GM21825 (cell line): ENCODE results near the gene OR6J1.
"Not testable (repeated sequence)": the region's sequence is repeated elsewhere in the genome, so short reads cannot be mapped to it uniquely, and the experiment has no call there.

Experiments
- ATAC-seq: cut with Tn5 transposase; IDR thresholded peaks from one replicate; pipeline ENCODE4 v1.9.1; 2021; ENCODE audit warnings: mild to moderate bottlenecking, moderate library complexity; ENCODE audit not compliant: unreplicated experiment

OR6J1 gene

DNA sequence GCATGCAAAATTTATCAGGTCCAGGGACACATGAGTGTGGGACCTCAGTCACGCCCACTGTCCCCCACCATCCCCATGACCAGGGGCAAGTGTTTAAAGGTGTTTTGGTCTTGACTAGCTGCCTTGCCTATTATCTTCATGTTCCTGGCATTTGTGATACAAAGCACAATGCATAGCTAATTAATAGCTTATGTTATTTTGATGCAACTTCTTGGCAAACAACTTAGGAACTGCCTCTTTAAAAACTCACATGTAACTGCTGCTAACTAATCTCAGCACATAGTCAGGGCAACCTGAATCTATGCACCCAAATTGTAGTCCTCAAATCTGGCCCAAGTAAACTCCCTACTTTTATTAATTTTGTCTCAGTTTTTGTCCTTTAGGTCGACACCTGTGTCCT, 7.4 kb upstream of the OR6J1 start:
- no peak for ATAC-seq

DNA sequence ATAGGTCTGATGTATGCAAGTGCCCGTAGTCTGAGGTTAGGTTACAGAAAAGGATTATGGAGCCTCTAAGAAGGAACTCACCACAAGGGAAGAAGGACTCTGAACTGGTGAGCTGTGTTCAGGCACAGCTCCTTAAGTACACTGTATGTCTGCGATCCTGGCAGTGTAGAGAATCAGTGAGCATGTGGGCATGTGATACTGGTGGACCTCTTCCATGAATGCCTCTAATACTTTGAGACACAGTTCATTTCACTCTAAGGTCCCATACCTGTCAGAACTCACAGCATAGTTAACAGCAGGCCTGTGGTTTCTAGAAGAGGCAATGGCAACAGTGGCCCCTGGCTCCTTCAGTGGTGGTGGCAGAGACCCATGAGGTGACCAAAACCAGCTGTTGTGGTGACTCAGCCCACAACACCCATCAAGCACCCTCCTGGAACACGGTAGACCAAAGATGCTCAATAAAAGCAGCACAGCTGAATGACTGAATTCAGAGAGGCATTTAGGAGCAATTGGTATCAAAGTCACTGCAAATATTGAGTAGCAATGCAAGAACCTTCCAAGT, 6.9 kb upstream of the OR6J1 start:
- ATAC-seq, result no peak

DNA sequence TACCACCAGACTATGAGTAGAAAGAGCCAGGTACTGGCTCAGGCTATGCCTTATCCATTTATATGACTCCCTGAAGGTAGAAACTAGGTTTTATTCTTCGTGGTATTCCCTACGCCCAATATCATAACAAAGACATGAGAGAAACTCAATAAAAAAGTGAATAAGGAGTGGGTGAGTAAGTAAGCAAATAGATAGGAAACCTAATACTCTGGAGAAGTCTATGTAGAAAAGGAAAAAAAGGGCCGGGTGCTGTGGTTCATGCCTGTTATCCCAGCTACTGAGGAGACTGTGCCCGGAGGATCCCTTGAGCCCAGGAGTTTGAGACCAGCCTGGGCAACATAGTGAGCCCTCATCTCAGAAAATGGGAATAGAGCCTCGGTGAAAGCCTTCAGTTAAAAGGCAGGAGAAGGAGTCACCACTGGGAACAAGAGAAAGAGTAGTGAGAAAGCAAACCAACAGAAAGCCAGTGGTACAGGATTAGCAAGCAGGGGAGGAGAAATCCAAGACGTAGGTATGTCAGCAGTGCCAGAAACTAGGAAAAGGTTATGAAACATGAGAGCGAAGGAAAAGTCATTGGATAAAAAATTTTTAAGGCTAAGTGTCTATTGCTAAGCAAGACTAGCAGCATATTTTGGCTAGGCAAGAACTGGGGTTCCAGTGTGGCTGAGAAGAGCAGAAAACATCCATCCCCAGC, 6.0 kb upstream of the OR6J1 start:
- no peak for ATAC-seq

DNA sequence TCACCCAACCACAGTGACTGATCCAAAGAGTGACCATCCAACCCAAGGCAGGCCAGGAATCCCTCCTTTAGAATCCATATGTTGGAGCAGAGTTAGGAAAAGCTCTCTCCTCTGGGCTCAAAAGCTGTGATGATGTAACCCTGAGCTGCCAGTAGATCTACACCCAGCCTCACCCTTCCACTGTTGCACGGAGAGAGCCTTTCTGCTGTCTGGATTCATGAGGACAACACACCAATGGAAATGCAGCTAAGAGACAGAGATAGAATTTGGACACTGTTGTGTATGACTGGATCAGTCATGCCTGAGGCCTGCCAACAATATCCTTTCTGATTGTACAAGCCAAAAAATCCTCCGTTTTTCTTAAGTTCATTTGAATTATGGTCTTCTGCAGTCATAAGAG, 4.4 kb upstream of the OR6J1 start:
- no peak for ATAC-seq

DNA sequence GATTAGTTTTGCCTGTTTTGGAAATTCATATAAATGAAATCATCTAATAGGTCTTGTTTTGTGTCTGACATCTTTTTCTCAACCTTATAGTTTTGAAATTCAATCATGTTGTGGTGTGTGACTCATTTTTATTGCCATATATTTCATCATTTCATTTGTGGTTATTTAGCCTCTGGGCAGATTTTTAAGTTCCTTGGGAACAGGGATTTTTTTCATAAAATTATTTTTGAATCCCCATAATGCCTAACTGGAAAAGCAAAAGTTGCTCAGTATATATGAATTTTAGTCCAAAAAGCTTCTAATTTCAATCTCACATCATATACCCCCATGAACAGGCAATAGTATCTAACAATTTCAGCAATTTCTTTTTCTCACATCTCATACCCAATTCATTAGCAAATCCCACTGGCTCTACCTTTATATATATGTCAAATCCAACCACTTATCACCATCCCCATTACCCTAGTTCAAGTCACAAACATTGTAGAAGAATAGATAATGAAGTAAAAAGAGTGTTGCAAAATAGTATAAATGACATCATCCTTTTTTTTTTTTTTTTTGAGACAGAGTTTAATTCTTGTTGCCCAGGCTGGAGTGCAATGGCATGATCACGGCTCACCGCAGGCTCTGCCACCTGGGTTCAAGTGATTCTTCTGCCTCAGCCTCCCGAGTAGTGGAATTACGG, 2.6 kb upstream of the OR6J1 start:
- no peak for ATAC-seq

DNA sequence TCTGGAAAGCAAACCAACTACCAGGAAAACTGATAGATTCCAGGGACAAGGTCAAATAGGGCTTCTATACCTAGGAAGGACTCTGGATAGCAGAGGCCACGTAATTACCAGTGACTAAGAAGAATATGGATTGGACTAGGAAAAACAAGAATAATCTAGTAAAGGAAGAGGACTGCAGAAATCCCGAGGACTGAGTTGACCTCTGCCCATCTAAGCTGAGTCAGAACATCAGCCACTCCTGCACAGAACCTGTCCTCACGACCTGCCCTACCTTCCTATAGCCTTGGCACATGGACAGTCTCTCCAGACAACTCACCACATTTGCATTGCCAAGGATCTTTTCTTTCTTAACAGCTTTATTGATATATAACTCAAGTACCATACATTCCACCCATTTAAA, 2.3 kb downstream of the OR6J1 start:
- ATAC-seq, result no peak

DNA sequence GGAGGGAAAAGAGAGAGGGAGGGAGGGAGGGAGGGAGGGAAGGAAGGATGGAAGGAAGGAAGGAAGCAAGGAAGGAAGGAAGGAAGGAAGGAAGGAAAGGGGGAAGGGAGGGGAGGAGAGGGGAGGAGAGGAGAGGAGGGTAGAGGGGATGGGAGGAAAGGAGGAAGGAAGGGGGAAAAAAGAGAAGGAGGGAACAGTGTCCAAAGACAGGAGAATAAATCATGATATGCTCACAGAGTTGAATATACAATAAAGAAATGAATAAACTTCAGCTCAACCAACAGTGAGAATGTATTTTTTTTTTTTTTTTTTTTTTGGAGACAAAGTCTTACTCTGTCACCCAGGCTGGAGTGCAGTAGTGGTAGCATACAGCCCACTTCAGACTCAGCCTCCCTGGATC, 4.0 kb downstream of the OR6J1 start:
- ATAC-seq, result no peak

DNA sequence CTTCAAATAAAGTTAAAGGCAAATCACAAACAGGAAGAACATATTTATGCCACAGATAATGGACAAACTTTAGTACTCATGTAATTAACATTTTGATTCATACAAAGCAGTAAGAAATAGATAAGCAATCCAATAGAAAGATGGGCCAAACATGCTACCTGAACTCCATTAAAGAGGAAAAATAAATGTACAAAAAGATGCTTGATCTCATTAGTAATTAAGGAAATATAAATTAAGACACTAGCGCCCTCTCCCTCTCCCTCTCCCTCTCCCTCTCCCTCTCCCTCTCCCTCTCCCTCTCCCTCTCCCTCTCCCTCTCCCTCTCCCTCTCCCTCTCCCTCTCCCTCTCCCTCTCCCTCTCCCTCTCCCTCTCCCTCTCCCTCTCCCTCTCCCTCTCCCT, 8.2 kb downstream of the OR6J1 start:
- ATAC-seq, result not testable (repeated sequence)

DNA sequence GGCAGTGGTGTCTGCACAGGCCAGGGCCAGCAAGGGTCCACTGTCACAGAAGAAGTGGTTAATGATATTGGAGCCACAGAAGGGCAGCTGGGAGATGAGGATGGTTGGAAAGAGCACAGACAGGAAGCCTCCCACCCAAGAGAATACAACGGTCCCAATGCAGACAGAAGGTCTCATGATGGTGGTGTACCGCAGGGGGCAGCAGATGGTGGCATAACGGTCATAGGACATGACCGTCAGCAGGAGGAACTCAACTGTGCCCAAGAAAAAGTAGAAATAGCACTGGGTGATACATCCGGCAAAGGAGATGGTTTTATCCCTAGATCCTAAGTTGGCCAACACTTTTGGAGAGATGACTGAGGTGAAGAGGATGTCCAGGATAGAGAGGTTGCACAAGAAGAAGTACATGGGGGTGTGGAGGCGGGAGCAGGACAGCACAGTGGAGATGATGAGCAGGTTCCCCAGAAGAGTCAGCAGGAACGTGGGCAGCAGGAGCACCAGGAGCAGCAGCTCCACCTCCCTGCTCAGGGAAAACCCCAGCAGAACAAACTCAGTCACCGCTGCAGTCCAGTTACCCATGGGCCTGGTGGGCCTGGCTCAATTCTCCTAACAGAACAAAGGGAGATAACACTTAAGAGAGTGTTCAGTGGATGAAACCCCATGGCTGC, 9.8 kb downstream of the OR6J1 start:
- no peak for ATAC-seq

DNA sequence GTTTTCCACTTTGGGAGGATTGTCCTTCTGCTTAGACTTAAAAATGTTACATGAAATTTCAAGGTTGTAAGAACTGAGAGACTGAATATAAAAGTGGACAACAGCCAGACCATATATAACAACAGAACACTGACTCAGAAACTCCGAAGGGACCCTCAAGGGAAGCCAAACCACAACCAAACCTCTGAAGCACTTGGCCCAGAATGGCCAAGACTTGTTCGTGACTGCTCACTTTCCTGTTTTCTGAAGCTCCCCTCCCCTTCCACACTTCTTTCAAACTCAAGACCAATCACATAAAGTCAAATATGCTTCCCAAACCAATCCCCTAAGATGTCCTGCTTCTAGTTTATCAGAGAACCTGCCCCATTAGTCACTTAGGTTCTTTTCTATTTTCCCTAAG, 13.7 kb downstream of the OR6J1 start:
- ATAC-seq, result no peak

DNA sequence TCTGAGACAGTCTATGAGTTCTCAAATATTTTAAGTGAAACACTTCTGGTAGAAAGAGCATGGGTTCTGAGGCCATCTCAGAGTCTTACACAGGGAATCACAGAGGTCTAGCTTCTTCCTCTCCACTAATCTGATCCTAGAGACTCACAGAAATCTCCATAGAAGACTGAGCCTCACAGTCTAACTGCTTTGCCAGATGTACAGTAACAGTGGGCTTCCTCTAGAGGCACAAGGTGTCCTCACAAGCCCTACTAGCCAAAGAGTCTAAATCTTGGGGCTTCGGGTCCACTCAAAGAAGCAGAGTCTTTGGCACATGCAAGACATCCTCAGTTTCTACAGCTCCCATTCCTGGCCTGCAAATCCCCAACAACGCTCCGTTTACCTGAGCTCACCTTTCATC, 14.1 kb downstream of the OR6J1 start:
- no peak for ATAC-seq

DNA sequence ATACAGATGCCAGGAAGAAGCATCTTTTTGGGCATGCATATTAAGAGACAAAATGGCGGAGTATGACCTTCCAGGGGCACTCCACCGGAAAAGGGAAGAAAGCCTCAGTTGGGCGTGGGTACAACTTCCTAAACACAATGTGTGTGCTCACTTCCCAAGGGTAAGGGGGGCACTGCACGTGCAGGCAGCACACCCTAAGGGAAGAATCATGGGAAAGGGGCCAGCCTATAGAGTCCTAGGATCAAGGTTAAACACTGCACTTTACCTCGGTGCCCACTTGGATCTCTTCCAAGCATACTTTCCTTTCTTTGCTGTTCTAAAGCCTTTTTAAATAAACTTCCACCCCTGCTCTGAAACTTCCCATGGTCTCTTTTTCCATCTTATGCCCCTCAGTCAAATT, 14.8 kb downstream of the OR6J1 start:
- ATAC-seq, result no peak

DNA sequence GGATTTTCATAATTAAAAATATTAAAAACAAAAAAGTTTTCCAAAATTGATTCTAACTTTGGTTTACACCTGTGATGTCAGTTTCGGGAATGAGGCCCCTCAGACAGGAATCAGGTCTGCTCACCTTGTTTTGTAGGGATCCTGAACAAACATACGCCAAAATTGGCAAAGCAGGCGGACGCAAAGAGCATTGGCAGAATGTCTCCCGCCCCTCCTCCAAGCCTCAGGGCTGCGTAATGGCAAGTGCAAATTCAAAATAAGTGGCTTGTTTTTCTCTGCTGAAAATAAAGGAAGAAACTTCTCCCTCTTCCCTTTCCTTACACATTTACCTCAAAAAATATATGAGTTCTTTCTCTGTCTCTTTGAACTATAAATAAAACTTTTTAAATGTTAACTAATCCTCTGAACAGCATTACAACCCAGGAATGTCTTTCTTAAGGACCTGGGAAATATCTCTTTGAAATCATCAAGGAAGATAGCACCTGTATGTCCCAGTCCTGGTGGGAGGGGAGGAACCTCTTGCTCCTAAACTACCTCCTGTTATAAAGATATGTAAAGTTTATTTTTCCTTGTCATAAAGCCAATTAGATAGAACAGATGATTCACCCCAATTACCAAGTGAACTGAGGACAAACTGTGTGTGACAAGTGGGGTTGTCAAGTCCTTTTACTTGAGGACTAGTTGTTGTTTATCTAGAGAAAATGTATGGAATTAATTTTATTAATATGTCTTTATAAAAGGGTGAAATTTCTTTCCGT, 16.5 kb downstream of the OR6J1 start:
- ATAC-seq, result no peak

DNA sequence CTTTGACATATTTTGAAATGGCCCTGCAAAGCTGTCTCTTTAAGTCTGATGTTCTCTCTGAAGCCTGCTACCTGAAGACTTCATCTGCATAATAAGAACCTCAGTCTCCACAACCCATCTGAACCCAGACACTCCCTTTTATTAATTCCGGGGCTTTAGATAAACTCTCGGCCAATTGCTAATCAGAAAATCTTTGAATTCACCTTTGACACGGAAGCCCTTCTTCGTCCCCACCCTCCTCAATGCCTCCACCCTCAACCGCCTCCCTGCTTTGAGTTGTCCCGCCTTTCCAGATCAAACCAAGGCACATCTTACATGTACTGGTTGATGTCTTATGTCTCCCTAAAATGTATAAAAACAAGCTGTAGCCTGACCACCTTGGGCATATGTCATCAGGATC, 17.6 kb downstream of the OR6J1 start:
- no peak for ATAC-seq

DNA sequence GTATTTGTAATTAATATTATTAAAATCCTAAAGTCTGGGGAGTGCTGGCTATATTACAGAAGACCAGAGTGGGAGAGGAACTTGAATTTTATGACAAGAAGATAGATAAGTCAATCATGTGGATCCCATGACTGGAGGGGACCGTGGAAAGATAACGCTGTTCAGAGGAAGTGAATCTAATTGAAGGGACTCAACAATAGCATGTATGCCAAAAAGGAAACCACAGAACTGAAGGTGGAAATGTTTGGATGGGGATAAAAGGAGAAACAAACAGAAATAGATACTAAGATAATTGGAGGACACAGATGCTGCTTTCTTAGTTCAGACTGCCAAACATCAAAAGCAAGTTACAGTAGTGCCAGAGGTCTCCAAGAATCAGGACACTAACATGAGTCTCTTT, 21.1 kb downstream of the OR6J1 start:
- ATAC-seq, result no peak

DNA sequence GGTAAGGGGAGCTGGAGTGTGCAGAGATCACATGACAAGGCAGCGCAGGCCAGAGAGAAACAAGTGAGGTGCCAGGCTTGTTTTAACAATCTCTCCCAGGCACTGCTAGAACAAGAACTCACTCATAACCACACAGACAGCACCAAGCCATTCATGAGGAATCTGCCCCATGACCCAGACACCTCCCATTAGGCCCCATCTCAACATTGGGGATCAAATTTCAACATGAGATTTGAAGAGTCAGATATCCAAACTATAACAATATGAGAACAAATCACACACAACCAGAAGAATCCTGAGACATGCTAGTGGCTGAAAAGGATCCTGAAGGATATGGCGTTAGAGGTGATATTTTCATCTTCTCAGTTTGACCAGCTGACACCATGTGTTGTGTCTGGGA, 21.9 kb downstream of the OR6J1 start:
- no peak for ATAC-seq

DNA sequence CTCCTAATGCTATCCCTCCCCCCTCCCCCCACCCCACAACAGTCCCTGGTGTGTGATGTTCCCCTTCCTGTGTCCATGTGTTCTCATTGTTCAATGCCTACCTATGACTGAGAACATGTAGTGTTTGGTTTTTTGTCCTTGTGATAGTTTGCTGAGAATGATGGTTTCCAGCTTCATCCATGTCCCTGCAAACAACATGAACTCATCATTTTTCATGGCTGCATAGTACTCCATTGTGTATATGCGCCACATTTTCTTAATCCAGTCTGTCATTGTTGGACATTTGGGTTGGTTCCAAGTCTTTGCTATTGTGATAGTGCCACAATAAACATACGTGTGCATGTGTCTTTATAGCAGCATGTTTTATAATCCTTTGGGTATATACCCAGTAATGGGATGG, 28.4 kb downstream of the OR6J1 start:
- not testable (repeated sequence) for ATAC-seq

DNA sequence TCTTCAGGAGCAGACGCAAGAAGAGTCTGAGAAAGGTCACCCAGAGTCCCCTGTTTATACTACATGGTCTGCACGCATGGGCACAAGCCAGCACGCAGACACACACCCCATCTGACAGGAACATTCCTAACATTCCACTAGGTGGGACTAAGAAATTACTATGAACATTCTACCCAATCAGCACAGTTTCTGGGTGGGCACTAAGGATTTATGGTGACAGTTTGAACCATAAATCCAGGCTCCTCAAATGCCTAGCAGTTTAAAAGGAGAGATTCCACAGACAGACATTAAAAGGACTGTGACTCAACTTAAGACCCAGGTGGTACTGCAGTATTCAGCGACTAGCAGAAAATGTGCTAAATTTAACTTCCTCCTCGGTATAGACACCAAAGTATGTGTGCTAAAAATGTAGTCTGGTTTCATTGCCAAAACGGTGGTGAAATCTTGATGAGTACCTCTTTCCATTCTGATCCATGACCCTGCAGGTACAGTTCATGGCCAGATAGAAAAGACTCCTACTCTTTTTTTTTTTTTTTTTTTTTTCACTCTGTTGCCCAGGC, 29.8 kb downstream of the OR6J1 start:
- no peak for ATAC-seq

DNA sequence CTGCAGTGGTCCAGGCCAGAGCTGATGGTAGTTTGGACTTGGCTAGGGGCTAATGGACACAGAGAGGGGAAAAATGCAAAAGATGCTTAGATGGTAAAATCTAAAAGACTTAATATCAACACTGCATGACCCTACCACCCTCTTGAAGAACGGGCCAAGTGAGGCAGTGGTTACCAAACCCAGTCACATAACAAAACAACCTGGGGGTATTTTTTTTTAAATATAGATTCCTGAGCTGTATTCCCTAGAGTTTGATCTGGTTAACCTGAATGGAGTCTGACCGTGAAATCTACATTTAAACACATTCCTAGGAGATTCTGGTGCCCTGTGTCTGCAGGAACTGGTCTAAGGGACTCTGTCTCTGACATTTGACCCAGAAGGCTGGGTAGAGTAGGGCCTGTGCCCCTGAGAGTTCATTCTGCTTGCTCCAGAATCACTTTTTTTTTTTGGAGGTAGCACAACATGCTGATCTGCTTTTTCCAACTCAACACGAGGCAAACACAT, 30.4 kb downstream of the OR6J1 start:
- no peak for ATAC-seq

DNA sequence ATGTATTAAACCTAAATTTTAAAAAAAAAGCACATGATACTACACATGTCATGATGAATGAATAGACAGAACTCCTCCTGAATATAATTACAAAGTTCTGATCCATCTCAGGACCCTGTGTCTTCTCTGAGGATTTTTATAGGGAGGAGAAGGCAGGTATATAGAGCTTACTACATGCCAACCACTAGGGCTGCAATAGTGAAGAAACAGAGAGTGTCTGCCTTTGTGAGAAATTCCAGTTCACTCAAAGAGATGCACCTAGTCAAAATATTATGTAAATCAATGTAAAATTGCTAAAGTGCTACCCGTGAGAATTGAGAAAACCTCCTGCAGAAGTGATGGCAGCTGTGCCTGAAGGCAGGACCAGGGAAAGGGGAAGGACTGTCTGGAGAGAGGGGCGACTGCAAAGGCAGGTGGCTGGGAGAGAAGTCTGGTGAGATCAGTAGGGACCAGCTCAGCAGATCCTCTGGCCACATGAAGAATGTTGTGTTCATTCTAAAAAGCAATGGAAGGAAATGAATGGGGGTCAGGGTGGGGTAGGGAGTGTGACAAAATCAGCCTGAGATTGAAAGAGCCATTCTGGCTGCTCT, 31.0 kb downstream of the OR6J1 start:
- ATAC-seq, result no peak
